HuH-7.5 (cell line): ENCODE measurements around the gene PDE4C.

Experiments
- DNase-seq: peaks from one replicate; pipeline ENCODE4 v3.0.0; 2011; ENCODE audit warnings: low spot score

Gene PDE4C

DNA sequence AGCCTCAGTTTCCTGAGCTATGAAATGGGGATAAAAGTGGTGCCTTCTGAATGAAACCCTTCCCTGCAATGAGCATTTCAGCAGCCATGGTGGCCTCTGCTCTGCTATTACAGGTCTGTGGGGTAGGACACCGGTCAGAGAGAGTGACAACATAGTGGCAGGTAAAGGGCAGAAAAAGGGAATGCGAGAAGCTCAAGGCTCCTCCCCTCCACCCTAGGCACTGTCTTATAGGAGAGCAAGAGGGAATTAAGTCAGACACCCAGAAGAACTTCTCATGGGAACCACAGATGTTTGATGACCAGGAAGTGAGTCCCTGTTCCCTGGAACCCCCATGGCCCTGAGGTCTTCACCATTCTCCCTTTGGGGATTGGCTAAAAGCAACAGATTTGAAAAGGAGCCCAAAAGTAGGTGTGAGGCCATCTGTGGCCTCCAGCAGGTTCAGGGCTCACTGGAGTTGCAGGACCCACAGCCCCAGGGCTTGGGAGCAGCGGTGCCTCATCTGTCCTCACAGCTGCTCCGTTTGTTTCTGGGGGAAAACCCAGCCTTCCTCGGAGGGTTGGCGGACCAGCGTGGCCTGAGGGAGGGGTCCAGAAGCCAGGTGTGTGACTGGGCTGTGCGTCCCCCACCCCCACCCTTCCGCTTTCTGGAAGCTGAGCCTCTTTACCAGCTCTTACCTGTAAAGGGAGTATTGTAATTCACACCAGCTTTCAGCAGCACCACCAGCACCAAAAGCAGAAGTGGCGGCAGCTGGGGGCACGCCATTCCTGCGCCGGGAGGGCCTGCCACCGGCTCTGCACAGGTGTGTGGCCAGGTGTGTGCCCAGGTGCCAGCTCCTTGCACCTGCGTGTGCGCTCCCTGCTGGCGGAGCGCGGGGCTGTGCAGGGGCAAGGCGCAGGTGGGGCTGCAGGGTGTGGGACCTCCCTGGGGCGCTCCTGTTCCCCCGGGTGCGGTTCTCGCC is 28.6 kb upstream of the PDE4C start:
- DNase-seq = no peak

DNA sequence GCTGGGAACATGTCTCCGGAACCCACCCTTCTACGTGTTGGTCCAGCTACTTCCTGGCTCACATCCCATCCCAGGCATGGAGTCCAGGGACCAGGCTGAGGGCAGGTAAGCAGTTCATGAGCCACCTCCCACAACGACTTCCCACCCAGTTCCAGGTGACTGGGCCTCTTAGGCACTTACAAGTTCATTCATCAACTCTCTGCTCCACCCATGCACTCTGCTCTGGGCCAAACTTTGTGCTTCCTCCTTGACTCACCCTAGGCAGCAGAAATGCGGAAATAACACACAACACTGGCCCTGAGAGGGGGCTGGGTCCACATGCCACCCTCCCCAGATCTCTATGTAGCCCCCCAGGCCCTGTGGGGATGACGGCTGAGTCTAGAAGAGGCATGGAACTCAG is 27.5 kb upstream of the PDE4C start:
- DNase-seq = no peak

DNA sequence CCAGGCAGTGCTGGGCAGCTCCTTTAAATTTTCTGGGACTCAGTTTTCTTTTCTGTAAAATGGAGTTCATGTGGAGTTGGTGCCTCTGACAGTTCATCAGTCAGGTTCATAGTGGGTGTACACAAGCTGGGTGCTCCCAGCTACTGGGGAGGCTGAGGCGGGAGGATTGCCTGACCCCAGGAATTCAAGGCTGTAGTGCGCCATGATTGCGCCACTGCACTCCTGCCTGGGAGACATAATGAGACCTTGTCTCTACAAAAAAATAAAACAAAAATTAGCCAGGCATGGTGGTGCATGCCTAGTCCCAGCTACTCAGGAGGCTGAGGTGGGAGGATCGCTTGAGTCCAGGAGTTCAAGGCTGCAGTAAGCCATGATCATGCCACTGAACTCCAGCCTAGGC is 26.9 kb upstream of the PDE4C start:
- no peak for DNase-seq

DNA sequence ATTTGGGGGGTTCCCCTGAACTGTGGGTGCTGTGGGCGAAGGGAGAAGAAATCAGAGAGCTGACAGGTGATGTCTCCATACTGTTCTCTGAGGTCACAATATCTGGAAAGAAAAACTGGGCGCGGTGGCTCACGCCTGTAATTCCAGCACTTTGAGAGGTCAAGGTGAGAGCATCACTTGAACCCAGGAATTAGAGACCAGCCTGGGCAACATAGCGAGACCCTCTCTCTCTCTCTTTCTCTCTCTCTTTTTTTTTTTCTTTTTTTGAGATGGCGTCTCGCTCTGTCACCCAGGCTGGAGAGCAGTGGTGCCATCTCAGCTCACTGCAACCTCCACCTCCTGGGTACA is 26.1 kb upstream of the PDE4C start:
- no peak for DNase-seq

DNA sequence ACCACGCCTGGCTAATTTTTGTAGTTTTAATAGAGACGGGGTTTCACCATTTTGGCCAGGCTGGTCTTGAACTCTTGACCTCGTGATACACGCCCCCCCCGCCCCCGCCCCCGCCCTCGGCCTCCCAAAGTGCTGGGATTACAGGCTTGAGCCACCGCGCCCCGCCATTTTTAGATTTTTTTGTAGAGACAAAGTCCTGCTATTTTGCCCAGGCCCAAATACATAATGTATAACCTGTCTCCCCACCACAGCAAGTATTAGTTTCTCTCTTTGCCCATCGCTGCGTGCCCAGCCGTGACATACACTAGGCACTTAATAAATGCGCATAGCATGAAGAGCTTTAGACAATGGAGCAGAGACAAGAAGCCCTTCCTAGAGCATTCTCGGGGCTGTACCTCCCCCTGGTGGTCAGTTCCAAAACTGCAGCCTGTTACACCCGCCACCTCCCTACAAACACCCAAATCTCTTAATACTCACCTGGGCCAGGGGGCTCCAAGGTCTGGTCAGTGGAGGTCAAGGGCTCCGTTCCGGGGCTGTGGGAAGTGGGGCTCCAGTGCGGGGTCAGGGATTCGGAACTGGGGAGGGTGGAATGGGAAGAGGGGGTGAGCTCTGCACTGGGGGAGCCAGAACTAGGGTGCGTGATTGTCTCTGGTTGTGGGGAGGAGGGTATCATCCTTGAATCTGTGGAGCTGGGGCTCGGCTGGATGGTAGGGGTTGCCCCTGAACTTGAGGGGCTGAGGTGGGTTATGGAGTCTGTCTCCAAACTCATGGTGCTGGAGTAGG is 25.5 kb upstream of the PDE4C start:
- DNase-seq = peak; percentile 85

DNA sequence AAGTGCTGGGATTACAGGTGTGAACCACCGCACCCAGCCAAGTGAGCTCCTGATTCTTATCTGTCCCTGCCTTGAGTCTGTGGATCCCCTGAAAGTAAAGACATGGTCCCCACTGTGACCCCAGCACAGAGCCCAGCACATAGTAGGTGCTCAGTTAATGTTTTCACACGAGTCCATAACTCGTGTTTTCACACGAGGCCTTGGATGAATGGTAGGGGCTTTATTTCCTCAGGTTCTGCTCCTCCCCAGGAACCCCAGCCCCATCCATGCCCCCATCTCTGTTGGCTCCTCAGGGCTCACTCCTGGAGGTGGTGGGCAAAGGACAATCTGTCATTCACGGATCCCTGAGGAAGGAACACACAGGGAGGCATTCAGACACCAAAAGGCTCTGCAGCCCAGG is 23.6 kb upstream of the PDE4C start:
- no peak for DNase-seq

DNA sequence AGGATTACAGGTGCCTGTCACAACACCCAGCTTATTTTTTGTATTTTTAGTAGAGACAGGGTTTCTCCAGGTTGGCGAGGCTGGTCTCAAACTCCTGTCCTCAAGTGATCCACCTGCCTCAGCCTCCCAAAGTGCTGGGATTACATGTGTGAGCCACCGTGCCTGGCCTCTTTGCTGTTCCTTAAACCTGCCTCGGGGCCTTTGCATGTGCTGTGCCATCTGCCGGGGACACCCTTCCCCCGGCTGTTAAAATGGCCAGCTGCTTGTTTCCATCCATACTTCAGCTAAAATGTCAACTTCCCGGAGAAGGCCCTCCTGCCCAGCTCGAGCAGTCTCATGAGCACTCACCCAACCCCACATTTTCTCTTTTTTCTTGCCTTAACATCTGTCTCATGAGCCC is 19.1 kb upstream of the PDE4C start:
- DNase-seq = no peak

DNA sequence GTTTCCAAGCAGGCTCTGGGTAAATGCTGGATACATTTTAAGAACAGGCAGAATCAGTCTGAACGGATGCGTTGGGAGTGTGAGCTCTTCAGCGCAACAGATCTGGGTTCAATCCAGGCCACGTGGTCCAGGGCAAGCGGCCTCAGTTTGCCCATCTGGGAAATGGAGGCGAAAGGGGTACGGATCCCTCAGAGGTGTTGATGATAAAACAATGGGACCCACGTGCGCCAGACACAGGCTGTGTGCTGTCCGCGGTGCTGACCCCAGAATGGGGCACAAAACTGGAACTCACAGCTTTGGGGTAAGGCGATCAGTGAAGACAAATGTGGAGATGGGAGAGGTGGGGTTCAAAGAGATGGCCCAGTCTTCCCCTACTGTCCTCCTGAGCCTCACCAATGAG is 13.1 kb upstream of the PDE4C start:
- no peak for DNase-seq

DNA sequence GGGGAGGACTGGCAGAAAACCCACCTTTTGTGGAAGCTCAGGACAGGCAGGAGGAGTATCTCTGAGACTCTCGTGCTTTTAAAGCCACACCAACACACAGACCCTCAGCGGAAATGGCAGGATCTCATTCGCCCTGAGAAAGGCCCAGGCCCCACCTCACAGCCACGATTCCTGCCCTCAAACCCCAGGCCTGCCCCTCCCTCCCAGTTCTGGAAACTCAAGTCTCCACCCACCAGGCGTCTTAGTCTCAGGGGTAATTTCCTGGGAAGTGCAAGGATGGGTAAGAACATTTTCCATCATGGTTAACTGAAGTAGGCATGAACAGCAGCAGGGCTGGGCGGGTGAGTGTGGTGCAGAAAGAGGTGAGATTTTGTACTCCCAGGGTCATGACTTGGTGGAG is 8.0 kb upstream of the PDE4C start:
- no peak for DNase-seq

DNA sequence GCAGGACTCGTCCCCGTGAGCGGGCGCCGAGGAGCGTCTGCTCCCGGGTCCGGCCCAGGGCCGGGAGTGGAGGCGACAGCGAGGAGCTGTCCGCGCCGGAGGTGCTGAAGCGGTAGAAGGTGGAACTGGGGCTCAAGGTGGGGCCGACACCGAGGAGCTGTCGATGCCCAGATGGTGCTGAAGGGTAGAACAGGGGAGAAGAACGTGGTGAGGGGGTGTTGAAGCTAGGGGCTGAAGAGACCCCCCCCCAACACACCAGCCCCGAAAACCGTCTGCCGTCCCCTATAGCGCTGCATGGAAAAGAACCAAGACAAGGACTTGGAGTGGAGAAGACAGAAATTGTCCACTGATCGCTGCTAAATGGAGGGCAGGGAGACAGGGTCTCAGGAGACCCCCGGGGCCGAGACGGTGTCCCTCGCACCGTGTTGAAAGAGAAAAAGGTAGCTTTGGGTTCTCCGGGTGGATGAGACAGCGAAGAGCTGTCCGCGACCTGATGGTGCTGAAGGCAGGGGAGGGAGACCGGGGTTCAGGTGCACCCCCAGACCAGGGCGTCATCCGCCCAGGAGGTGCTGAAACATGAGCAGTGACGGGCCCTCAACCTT is 7.1 kb upstream of the PDE4C start:
- DNase-seq = peak; percentile 94

DNA sequence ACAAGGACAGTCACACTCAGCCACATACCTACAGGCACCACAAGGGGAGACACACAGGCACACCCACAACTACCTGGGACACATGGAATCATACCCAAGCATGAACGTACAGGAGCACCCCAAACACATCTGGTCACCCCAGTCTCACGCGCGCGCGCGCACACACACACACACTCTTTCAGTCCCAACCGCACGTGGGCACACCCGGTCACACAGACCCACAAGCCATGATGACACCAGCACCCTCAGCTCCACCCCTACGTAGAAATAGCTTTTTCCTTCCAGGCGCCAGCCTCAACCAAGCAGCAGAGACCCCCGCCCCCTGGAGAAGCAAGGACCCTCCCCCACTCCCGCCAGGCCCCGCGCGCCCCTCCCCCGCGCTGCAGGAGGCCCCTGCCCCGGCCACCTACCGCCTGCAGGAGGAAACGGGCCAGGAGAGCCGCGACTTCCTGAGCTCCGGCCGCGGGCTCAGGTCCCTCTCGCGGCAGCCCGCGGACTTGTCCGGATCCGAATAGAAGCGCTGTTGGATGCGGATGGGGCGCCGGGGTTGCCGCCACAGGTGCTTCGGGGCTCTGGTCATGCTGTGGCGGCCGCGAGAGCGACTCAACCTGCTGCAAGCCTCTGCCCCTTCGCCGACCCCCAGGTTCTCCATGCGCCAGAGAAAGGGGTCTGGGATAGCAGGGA is 6.4 kb upstream of the PDE4C start:
- peak; percentile 80 for DNase-seq

DNA sequence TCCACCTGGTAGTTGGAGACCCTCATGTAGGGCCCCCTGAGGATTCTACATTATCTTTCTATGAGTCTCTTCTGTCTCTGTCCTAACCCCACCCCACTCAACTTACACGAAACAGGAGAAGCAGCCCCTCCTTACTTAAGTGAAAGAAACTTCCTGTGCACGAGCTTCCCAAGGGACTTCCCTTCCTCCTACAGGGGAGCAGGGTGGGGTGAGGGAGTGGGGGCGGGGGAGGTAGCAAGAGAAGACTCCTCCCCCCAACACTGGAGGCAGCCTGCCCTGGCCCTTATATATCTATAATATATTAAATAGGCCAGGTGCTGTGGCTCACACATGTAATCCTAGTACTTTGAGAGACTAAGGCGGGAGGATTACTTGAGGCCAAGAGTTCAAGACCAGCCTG is 5.5 kb upstream of the PDE4C start:
- no peak for DNase-seq

DNA sequence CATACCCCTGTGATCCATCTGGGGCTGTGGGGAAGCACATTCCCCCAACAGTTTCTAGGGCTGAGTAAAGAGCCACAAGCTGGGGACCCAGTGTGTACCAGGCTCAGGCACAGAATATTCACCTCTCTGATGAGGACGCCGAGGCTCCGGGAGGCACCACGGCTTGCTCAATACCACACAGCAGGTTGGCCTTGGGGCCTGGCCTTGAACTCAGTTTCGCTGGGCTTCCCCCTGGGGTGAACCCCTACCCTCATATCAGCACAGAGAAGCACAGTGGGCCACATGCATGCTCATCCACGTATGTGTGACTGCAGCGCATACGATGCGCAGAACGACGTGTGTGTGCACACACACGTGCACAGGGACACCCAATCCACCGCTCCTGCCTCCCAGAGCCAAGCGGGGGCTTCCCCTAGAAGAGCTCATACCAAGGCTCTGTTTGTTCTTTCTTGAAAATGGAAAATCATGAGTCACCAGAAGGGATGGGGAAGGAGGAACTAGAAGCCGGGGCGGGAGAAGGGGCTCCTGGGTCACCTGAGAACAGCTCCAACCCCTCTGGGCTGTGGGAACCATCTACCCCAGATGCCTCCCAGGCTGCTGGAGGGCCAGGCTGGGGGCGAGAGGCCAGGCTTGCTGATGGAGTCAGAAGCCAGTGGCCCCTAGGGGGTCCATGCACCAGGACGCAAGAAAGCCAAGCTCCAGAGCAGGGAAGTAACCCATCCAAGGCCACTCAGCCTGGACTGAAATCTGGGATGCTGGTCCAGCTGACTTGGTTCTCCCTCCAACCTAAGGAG is 4.9 kb upstream of the PDE4C start:
- peak; percentile 19 for DNase-seq

DNA sequence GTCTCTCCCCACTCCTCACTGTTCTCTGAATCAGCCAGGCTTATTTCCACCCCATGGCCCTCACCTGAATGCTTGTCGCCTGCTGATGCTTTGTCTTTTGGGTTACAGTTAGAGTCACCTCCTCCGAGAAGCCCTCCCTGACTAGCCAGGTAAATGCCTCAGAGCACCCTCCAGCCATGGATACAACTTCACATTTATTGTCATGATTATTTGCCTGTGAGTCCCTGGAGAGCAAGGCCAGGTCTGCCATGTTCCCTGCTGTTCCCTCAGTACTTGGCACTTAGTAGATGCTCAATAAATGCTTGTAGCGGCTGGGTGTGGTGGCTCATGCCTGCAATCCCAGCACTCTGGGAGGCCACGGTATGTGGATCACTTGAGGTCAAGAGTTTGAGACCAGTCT is 3.7 kb upstream of the PDE4C start:
- DNase-seq = no peak

DNA sequence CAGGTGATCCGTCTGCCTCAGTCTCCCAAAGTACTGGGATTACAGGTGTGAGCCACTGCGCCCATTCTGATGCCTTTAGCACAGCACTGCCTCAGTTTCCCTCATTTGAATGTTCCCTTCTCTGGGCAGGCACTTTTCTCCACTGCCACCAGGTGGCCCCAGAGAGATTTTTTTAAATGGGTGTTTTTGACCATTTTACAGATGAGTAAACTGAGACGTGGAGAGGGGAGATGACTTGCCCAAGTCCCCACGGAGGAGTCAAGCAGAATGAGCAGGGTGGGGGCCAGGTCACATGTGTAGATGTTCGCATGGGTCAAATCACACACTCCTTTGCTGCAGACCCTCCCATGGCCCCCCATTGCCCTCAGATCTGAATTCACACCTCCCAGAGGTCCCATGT is 3.2 kb upstream of the PDE4C start:
- DNase-seq = no peak

DNA sequence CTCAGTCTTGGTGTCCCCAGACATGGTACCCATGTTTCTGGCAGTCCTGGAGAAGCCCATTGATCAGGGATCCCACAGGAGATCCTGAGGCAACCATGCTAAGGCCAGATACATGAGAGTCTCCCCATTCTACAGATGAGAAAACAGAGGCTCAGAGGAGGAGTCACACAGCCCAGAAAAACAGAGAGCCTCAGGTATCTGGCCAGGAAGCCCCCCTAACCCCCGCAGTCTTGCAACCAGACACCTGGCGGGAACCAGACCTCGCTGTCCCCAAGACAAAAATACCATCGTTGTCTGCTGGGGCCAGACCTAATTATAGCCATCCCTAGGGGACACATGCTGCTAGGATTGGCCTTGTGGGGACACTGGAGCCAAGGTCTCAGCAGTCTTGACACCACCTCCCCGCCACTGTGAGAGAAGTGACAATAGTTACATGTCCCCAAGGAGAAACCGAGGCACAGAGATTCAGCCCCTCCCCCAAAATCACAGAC is 1.6 kb upstream of the PDE4C start:
- DNase-seq = no peak

DNA sequence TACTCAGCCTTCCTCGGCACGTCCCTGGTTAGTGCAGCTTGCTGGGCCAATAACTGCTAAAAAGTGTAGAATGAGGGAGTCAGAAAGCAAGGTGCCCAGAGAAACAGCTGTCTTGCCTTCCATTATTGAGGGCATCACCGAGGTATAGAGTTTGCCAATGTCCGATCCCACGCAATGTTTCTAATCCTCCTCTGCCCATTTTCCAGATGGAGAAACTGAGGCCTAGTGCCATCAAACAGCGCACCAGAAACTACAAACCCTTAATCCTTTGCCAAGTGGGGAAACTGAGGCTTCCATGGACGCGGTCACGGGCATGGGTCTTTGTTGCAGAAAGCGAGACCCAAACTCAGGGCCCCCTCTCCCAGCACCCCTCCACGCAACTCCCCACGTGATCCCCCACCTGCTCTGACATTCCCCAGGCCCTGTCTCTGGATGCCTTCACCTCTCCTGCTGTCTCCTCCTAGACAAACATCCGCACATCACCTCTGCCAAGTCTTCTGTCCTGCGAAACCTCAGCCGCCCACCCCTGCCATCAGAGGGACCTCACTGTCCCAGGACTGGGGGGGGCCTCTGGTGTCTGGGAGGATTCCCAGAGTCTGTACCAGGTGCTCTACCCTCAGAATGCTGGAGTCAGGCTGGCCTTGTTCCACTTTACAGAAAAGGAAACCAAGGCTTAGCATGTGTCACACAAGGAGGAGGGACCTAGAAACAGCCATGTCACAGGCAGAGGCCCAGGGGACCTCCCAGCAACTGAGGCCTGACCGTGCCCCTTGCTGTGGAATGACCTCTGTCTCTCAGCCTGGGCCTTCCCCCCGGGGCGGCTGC is 930 bp upstream of the PDE4C start:
- DNase-seq = no peak

DNA sequence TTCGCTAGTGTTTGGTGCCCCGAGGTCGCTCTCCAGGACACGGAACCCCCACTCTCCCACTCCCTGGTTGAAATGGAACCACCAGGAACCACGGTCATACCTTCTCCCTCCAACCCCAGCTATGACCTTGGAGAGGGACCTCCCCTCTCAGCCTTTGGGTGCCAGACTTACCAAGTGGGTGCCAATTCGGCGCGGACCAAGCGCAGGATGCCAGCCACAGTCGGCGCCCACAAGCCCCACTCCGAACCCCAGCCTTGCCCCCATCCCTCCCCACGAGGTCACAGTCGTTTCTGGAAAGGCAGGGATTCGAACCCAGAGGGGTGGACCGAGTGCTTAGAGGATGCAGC is 910 bp downstream of the PDE4C start:
- no peak for DNase-seq

DNA sequence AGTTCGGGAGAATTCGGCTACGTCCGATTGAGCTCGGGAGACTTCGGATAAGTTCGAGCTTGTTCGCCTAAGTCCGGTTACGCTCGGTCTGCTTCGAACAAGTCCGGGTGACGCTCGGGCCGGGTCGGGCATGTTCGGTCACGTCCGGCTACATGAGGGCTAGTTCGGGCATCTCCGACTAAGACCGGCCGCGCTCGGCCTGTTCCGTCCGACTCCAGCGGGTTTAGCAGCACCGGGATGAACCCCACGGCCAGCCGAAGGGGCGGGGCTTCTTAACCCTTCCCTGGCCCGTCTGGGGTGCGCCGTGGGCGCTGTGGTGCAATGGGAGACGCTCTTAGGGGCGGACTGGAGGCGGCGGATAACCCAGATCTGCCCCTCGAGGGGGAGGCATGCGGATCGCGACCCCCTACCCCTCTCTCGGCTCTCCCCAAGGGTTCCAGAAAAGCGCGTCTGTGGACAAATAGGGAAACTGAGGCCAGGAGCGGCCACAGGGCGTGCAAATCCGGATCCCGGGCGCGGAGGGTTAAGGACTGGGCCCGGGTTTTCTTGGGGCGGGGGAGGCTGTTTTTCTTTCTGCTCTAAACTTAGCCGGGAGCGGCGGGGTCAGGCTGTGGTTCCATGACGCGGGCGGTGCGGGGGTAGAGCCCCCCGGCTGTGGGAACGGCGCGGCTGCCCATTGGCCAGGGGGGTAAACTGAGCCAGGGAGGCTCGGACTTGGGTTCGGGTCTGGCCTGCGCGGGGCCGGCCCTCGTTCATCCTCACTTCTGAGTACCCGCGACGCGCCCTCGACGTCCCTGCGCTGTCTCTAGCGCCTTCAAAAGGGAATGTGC is 1.5 kb downstream of the PDE4C start:
- DNase-seq = peak; percentile 99
